Measurements from ENCODE around the gene ST3GAL3.

ST3GAL3 gene

GRCh38 chr1:43683560-43683959 lies 23.8 kb upstream of the ST3GAL3 start:
- Histone ChIP-seq H3K14ac (ENCODE audit: low read length in 2 of 2) (no peak overlapping the region), H3K27me3 (ENCODE audit: control insufficient read depth in 1 of 2, insufficient read depth in 1 of 2, low read length in 2 of 2) (no peaks in the 10 kb centered on the region), H2AK5ac (ENCODE audit: low read length, severe bottlenecking) (no peak overlapping the region), H2BK12ac (ENCODE audit: low read length in 2 of 2) (no peak overlapping the region), H3K79me1 (replicated peaks; ENCODE audit: low read length, poor library complexity, severe bottlenecking) (peaks cover 51% of the 10 kb centered on the region), H3K4ac (ENCODE audit: low read depth in 1 of 2, low read length in 2 of 2) (no peak overlapping the region), H3K9ac (ENCODE audit: low read length) (no peak overlapping the region), H3K23ac (ENCODE audit: low read length in 2 of 2) (no peak overlapping the region), H2BK5ac (ENCODE audit: low read depth, low read length, poor library complexity, severe bottlenecking) (no peak overlapping the region), H3K4me1 (ENCODE audit: control insufficient read depth, insufficient read depth, low read depth, low read length) (peaks cover 2% of the 10 kb centered on the region), H3K18ac (ENCODE audit: low read depth in 1 of 2, low read length in 2 of 2) (no peak overlapping the region), H4K91ac (ENCODE audit: low read length) (no peak overlapping the region), H3K36me3 (ENCODE audit: control insufficient read depth in 1 of 2, insufficient read depth in 2 of 2, low read depth in 1 of 2, low read length in 2 of 2) (peaks cover 56 to 93% of the 10 kb centered on the region in 2 experiments), H3K27ac (ENCODE audit: low read length, poor library complexity, severe bottlenecking) (no peak overlapping the region), H3K4me3 (ENCODE audit: insufficient read depth in 1 of 2, low read depth in 1 of 2, low read length in 2 of 2) (no peak overlapping the region), H2AFZ (ENCODE audit: low read depth, low read length) (no peak overlapping the region), H4K8ac (ENCODE audit: low read length) (no peak overlapping the region), H3K4me2 (ENCODE audit: low read length, poor library complexity, severe bottlenecking) (no peak overlapping the region), H2BK120ac (ENCODE audit: low read depth, low read length) (no peak overlapping the region), H2BK15ac (ENCODE audit: low read depth, poor library complexity, severe bottlenecking) (no peak overlapping the region), H3K9me3 (ENCODE audit: control insufficient read depth, low read length) (no peaks in the 10 kb centered on the region)
- DNase-seq: no peak
- 96% methylated on average over 3 of the region's 4 CpGs for WGBS

GRCh38 chr1:43686801-43687200 lies 20.5 kb upstream of the ST3GAL3 start:
- Histone ChIP-seq H3K9me3 (ENCODE audit: control insufficient read depth, low read length) (no peaks in the 10 kb centered on the region), H3K27ac (ENCODE audit: low read length, poor library complexity, severe bottlenecking) (no peak overlapping the region), H2BK120ac (ENCODE audit: low read depth, low read length) (no peak overlapping the region), H3K18ac (ENCODE audit: low read depth in 1 of 2, low read length in 2 of 2) (no peak overlapping the region), H3K14ac (ENCODE audit: low read length in 2 of 2) (no peak overlapping the region), H2BK15ac (ENCODE audit: low read depth, poor library complexity, severe bottlenecking) (no peak overlapping the region), H3K4ac (ENCODE audit: low read depth in 1 of 2, low read length in 2 of 2) (no peak overlapping the region), H3K23ac (ENCODE audit: low read length in 2 of 2) (no peak overlapping the region), H3K27me3 (ENCODE audit: control insufficient read depth in 1 of 2, insufficient read depth in 1 of 2, low read length in 2 of 2) (no peaks in the 10 kb centered on the region), H3K4me3 (ENCODE audit: insufficient read depth in 1 of 2, low read depth in 1 of 2, low read length in 2 of 2) (no peak overlapping the region), H3K9ac (ENCODE audit: low read length) (no peak overlapping the region), H4K8ac (ENCODE audit: low read length) (no peak overlapping the region), H3K4me2 (ENCODE audit: low read length, poor library complexity, severe bottlenecking) (no peak overlapping the region), H3K4me1 (ENCODE audit: control insufficient read depth, insufficient read depth, low read depth, low read length) (peaks cover 4% of the 10 kb centered on the region), H2BK12ac (ENCODE audit: low read length in 2 of 2) (no peak overlapping the region), H2AFZ (ENCODE audit: low read depth, low read length) (no peak overlapping the region), H2AK5ac (ENCODE audit: low read length, severe bottlenecking) (no peak overlapping the region), H2BK5ac (ENCODE audit: low read depth, low read length, poor library complexity, severe bottlenecking) (no peak overlapping the region), H3K79me1 (replicated peaks; ENCODE audit: low read length, poor library complexity, severe bottlenecking) (peaks cover 49% of the 10 kb centered on the region), H4K91ac (ENCODE audit: low read length) (no peak overlapping the region), H3K36me3 (ENCODE audit: control insufficient read depth in 1 of 2, insufficient read depth in 2 of 2, low read depth in 1 of 2, low read length in 2 of 2) (peaks cover 72 to 90% of the 10 kb centered on the region in 2 experiments)
- no peak for DNase-seq
- 95% methylated on average over 2 of the region's 3 CpGs for WGBS

GRCh38 chr1:43687301-43688108 lies 19.8 kb upstream of the ST3GAL3 start:
- Histone ChIP-seq H2AK5ac (ENCODE audit: low read length, severe bottlenecking) (no peak overlapping the region), H2BK120ac (ENCODE audit: low read depth, low read length) (no peak overlapping the region)
- 91% methylated on average over 5 of the region's 5 CpGs for WGBS

DNA sequence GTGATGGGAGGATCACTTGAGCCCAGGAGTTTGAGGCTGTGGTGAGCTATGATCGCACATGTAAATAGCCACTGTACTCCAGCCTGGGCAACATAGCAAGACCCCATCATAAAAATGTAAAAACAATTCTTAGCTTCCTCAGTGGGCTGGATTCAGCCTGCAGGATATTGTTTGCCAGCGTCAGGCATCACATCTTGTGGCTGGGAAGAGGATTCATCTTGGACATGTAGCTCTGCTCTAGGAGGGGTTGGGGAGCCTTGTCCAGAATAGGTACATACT lies 19.3 kb upstream of the ST3GAL3 start:
- no peak overlapping the region for H2AK5ac ChIP-seq (ENCODE audit: low read length, severe bottlenecking)
- H3K27me3 ChIP-seq (ENCODE audit: control insufficient read depth in 1 of 2, insufficient read depth in 1 of 2, low read length in 2 of 2): no peaks in the 10 kb centered on the region
- no peak overlapping the region for H3K23ac ChIP-seq (ENCODE audit: low read length in 2 of 2)
- no peak for DNase-seq
- peak overlapping the region in 1 of 2 experiments; percentile 42 for H3K4me3 ChIP-seq (ENCODE audit: insufficient read depth in 1 of 2, low read depth in 1 of 2, low read length in 2 of 2)
- 100% methylated on average over 2 of the region's 2 CpGs for WGBS
- no peak overlapping the region for H2BK12ac ChIP-seq (ENCODE audit: low read length in 2 of 2)
- H3K4ac ChIP-seq (ENCODE audit: low read depth in 1 of 2, low read length in 2 of 2): no peak overlapping the region
- H3K4me2 ChIP-seq (ENCODE audit: low read length, poor library complexity, severe bottlenecking): no peak overlapping the region
- H2BK15ac ChIP-seq (ENCODE audit: low read depth, poor library complexity, severe bottlenecking): no peak overlapping the region
- H3K36me3 ChIP-seq (ENCODE audit: control insufficient read depth in 1 of 2, insufficient read depth in 2 of 2, low read depth in 1 of 2, low read length in 2 of 2): peaks cover 80 to 90% of the 10 kb centered on the region in 2 experiments
- no peak overlapping the region for H4K8ac ChIP-seq (ENCODE audit: low read length)
- no peak overlapping the region for H2BK5ac ChIP-seq (ENCODE audit: low read depth, low read length, poor library complexity, severe bottlenecking)
- H3K9ac ChIP-seq (ENCODE audit: low read length): peak overlapping the region; percentile 69
- no peaks in the 10 kb centered on the region for H3K9me3 ChIP-seq (ENCODE audit: control insufficient read depth, low read length)
- H3K4me1 ChIP-seq (ENCODE audit: control insufficient read depth, insufficient read depth, low read depth, low read length): peaks cover 4% of the 10 kb centered on the region
- H3K79me1 ChIP-seq (replicated peaks; ENCODE audit: low read length, poor library complexity, severe bottlenecking): peaks cover 48% of the 10 kb centered on the region
- no peak overlapping the region for H3K18ac ChIP-seq (ENCODE audit: low read depth in 1 of 2, low read length in 2 of 2)
- H4K91ac ChIP-seq (ENCODE audit: low read length): no peak overlapping the region
- H3K14ac ChIP-seq (ENCODE audit: low read length in 2 of 2): no peak overlapping the region
- no peak overlapping the region for H2AFZ ChIP-seq (ENCODE audit: low read depth, low read length)
- H3K27ac ChIP-seq (ENCODE audit: low read length, poor library complexity, severe bottlenecking): no peak overlapping the region
- no peak overlapping the region for H2BK120ac ChIP-seq (ENCODE audit: low read depth, low read length)

More at GRCh38 chr1:43687301-43688108, 19.8 kb upstream of the ST3GAL3 start:
- H3K27ac ChIP-seq (ENCODE audit: low read length, poor library complexity, severe bottlenecking): no peak overlapping the region
- H4K91ac ChIP-seq (ENCODE audit: low read length): no peak overlapping the region
- H3K18ac ChIP-seq (ENCODE audit: low read depth in 1 of 2, low read length in 2 of 2): no peak overlapping the region
- no peaks in the 10 kb centered on the region for H3K27me3 ChIP-seq (ENCODE audit: control insufficient read depth in 1 of 2, insufficient read depth in 1 of 2, low read length in 2 of 2)
- H2BK12ac ChIP-seq (ENCODE audit: low read length in 2 of 2): no peak overlapping the region
- no peak overlapping the region for H4K8ac ChIP-seq (ENCODE audit: low read length)
- no peak overlapping the region for H2AFZ ChIP-seq (ENCODE audit: low read depth, low read length)
- no peak overlapping the region for H3K4ac ChIP-seq (ENCODE audit: low read depth in 1 of 2, low read length in 2 of 2)
- no peak overlapping the region for H3K4me3 ChIP-seq (ENCODE audit: insufficient read depth in 1 of 2, low read depth in 1 of 2, low read length in 2 of 2)
- peaks cover 47% of the 10 kb centered on the region for H3K79me1 ChIP-seq (replicated peaks; ENCODE audit: low read length, poor library complexity, severe bottlenecking)
- H3K14ac ChIP-seq (ENCODE audit: low read length in 2 of 2): no peak overlapping the region
- H3K9ac ChIP-seq (ENCODE audit: low read length): peak overlapping the region; percentile 69
- no peak overlapping the region for H2BK15ac ChIP-seq (ENCODE audit: low read depth, poor library complexity, severe bottlenecking)
- no peak overlapping the region for H3K4me2 ChIP-seq (ENCODE audit: low read length, poor library complexity, severe bottlenecking)
- H3K23ac ChIP-seq (ENCODE audit: low read length in 2 of 2): no peak overlapping the region
- H3K4me1 ChIP-seq (ENCODE audit: control insufficient read depth, insufficient read depth, low read depth, low read length): peaks cover 4% of the 10 kb centered on the region
- no peak for DNase-seq
- H3K9me3 ChIP-seq (ENCODE audit: control insufficient read depth, low read length): no peaks in the 10 kb centered on the region
- H3K36me3 ChIP-seq (ENCODE audit: control insufficient read depth in 1 of 2, insufficient read depth in 2 of 2, low read depth in 1 of 2, low read length in 2 of 2): peaks cover 77 to 90% of the 10 kb centered on the region in 2 experiments
- H2BK5ac ChIP-seq (ENCODE audit: low read depth, low read length, poor library complexity, severe bottlenecking): no peak overlapping the region

Data from mesenchymal stem cell (in vitro differentiated cells and primary cell).